ENCODE measurements around the gene ACOT13. TPM values are rescaled to one million over a fixed set of nuclear protein-coding genes. Genes with fewer than 3 reads are reported as not detected.
A peak's percentile ranks its signal among the peaks of the same experiment; 100 is the strongest.
"Not testable (repeated sequence)": the region's sequence is repeated elsewhere in the genome, so short reads cannot be mapped to it uniquely, and the experiment has no call there.

The ACOT13 gene
- total RNA-seq, 1 experiment from 2014 or later: 15.7 TPM

GRCh38 chr6:24690593-24690992 is 23.7 kb downstream of the ACOT13 start:
- Histone ChIP-seq H2AFZ (ENCODE audit: low read length) (no peak overlapping the region), H3K27ac (ENCODE audit: low read length) (no peak overlapping the region), H4K20me1 (ENCODE audit: insufficient read depth, low read depth, low read length) (no peaks in the 10 kb centered on the region), H3K9me2 (replicated peaks; ENCODE audit: insufficient read depth, low read length) (no peaks in the 10 kb centered on the region), H3K27me3 (ENCODE audit: low read length) (no peaks in the 10 kb centered on the region), H3K36me3 (ENCODE audit: insufficient read depth, low read length) (no peaks in the 10 kb centered on the region), H3K9ac (ENCODE audit: low read length) (no peak overlapping the region), H3K4me3 (ENCODE audit: low read length) (no peak overlapping the region), H3K79me2 (ENCODE audit: low read length) (peaks cover 17% of the 10 kb centered on the region; the same call in 1 of the 2 replicates), H3K9me3 (ENCODE audit: low read length) (no peaks in the 10 kb centered on the region), H3K4me2 (ENCODE audit: low read depth, low read length, poor library complexity, severe bottlenecking) (no peak overlapping the region), H3K4me1 (ENCODE audit: low read length) (peaks cover 28% of the 10 kb centered on the region)
- DNase-seq: no peak

DNA sequence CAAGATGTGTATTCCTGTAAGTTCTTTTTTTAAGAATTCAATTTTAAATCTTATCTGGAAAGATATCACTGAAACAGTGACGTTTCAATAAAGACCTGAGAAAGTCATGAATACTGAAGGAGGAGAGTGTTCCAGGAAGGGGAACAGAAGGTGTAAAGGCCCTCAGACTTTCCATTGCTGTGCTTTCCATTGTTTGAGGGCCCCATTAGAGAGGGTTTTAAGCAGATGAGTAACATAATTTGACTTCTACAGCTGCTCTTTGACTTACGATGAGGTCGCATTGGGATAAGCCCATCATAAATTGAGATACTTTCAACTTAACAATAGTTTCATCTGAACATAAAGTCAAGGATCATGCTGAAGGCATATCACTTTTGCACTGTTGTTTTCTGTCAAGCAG is 24.7 kb downstream of the ACOT13 start:
- H3K9me2 ChIP-seq (replicated peaks; ENCODE audit: insufficient read depth, low read length): no peaks in the 10 kb centered on the region
- no peaks in the 10 kb centered on the region for H3K27me3 ChIP-seq (ENCODE audit: low read length)
- no peak overlapping the region for H3K27ac ChIP-seq (ENCODE audit: low read length)
- H3K4me3 ChIP-seq (ENCODE audit: low read length): no peak overlapping the region
- H3K36me3 ChIP-seq (ENCODE audit: insufficient read depth, low read length): no peaks in the 10 kb centered on the region
- H3K9ac ChIP-seq (ENCODE audit: low read length): no peak overlapping the region
- H3K4me1 ChIP-seq (ENCODE audit: low read length): peaks cover 28% of the 10 kb centered on the region
- peaks cover 14% of the 10 kb centered on the region; the same call in 1 of the 2 replicates for H3K79me2 ChIP-seq (ENCODE audit: low read length)
- H2AFZ ChIP-seq (ENCODE audit: low read length): no peak overlapping the region
- H3K9me3 ChIP-seq (ENCODE audit: low read length): no peaks in the 10 kb centered on the region
- H4K20me1 ChIP-seq (ENCODE audit: insufficient read depth, low read depth, low read length): no peaks in the 10 kb centered on the region
- no peak for DNase-seq
- H3K4me2 ChIP-seq (ENCODE audit: low read depth, low read length, poor library complexity, severe bottlenecking): no peak overlapping the region

- no peak overlapping the region for H3K4me3 ChIP-seq (ENCODE audit: low read length)
- no peak overlapping the region for H3K9ac ChIP-seq (ENCODE audit: low read length)
- no peak overlapping the region for H3K27ac ChIP-seq (ENCODE audit: low read length)
- H4K20me1 ChIP-seq (ENCODE audit: insufficient read depth, low read depth, low read length): no peaks in the 10 kb centered on the region
- peaks cover 14% of the 10 kb centered on the region; the same call in 1 of the 2 replicates for H3K79me2 ChIP-seq (ENCODE audit: low read length)
- H3K9me3 ChIP-seq (ENCODE audit: low read length): no peaks in the 10 kb centered on the region
- H3K4me2 ChIP-seq (ENCODE audit: low read depth, low read length, poor library complexity, severe bottlenecking): no peak overlapping the region
- no peak for DNase-seq
- no peak overlapping the region for H2AFZ ChIP-seq (ENCODE audit: low read length)
- H3K27me3 ChIP-seq (ENCODE audit: low read length): no peaks in the 10 kb centered on the region
- no peaks in the 10 kb centered on the region for H3K9me2 ChIP-seq (replicated peaks; ENCODE audit: insufficient read depth, low read length)
- no peaks in the 10 kb centered on the region for H3K36me3 ChIP-seq (ENCODE audit: insufficient read depth, low read length)
- H3K4me1 ChIP-seq (ENCODE audit: low read length): peaks cover 28% of the 10 kb centered on the region
Measured at GRCh38 chr6:24692003-24692402, 25.1 kb downstream of the ACOT13 start.

DNA sequence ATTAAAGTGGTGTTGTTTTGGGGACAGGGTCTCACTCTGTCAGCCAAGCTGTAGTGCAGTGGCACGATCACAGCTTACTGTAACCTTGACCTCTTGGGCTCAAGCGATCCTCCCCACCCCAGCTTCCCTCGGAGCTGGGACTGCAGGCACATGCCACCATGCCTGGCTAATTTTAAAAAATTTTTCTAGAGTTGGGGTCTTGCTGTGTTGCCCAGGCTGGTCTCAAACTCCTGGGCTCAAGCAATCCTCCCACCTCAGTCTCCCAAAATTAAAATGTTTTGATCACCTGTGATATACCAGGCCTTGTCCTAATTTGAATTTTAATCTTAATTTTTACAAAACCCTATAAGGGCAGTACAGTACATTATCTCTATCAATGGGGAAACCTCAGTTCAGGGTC is 25.5 kb downstream of the ACOT13 start:
- no peaks in the 10 kb centered on the region for H3K36me3 ChIP-seq (ENCODE audit: insufficient read depth, low read length)
- H2AFZ ChIP-seq (ENCODE audit: low read length): no peak overlapping the region
- no peak overlapping the region for H3K27ac ChIP-seq (ENCODE audit: low read length)
- no peak overlapping the region for H3K4me2 ChIP-seq (ENCODE audit: low read depth, low read length, poor library complexity, severe bottlenecking)
- DNase-seq: no peak
- peaks cover 28% of the 10 kb centered on the region for H3K4me1 ChIP-seq (ENCODE audit: low read length)
- no peak overlapping the region for H3K9ac ChIP-seq (ENCODE audit: low read length)
- H3K9me3 ChIP-seq (ENCODE audit: low read length): no peaks in the 10 kb centered on the region
- H3K79me2 ChIP-seq (ENCODE audit: low read length): peaks cover 11% of the 10 kb centered on the region; the same call in 1 of the 2 replicates
- no peaks in the 10 kb centered on the region for H3K9me2 ChIP-seq (replicated peaks; ENCODE audit: insufficient read depth, low read length)
- no peak overlapping the region for H3K4me3 ChIP-seq (ENCODE audit: low read length)
- no peaks in the 10 kb centered on the region for H3K27me3 ChIP-seq (ENCODE audit: low read length)
- H4K20me1 ChIP-seq (ENCODE audit: insufficient read depth, low read depth, low read length): no peaks in the 10 kb centered on the region

- Histone ChIP-seq H3K27ac (ENCODE audit: low read length) (no peak overlapping the region), H3K4me1 (ENCODE audit: low read length) (peaks cover 28% of the 10 kb centered on the region), H4K20me1 (ENCODE audit: insufficient read depth, low read depth, low read length) (no peaks in the 10 kb centered on the region), H3K9me3 (ENCODE audit: low read length) (no peaks in the 10 kb centered on the region), H3K9me2 (replicated peaks; ENCODE audit: insufficient read depth, low read length) (no peaks in the 10 kb centered on the region), H2AFZ (ENCODE audit: low read length) (no peak overlapping the region), H3K4me2 (ENCODE audit: low read depth, low read length, poor library complexity, severe bottlenecking) (no peak overlapping the region), H3K79me2 (ENCODE audit: low read length) (peaks cover 11% of the 10 kb centered on the region; the same call in 1 of the 2 replicates), H3K4me3 (ENCODE audit: low read length) (no peak overlapping the region), H3K9ac (ENCODE audit: low read length) (no peak overlapping the region), H3K27me3 (ENCODE audit: low read length) (no peaks in the 10 kb centered on the region), H3K36me3 (ENCODE audit: insufficient read depth, low read length) (no peaks in the 10 kb centered on the region)
- no peak for DNase-seq
Measured at GRCh38 chr6:24692848-24693592, 26.1 kb downstream of the ACOT13 start.

GRCh38 chr6:24694198-24694597 is 27.3 kb downstream of the ACOT13 start:
- DNase-seq: no peak
- Histone ChIP-seq H3K9ac (ENCODE audit: low read length) (no peak overlapping the region), H3K4me1 (ENCODE audit: low read length) (peaks cover 28% of the 10 kb centered on the region), H3K27ac (ENCODE audit: low read length) (peak overlapping the region; percentile 20; the same call in 1 of the 2 replicates), H3K27me3 (ENCODE audit: low read length) (no peaks in the 10 kb centered on the region), H3K9me2 (replicated peaks; ENCODE audit: insufficient read depth, low read length) (no peaks in the 10 kb centered on the region), H3K9me3 (ENCODE audit: low read length) (no peaks in the 10 kb centered on the region), H3K4me3 (ENCODE audit: low read length) (no peak overlapping the region), H2AFZ (ENCODE audit: low read length) (no peak overlapping the region), H4K20me1 (ENCODE audit: insufficient read depth, low read depth, low read length) (no peaks in the 10 kb centered on the region), H3K4me2 (ENCODE audit: low read depth, low read length, poor library complexity, severe bottlenecking) (no peak overlapping the region), H3K79me2 (ENCODE audit: low read length) (peaks cover 11% of the 10 kb centered on the region; the same call in 1 of the 2 replicates), H3K36me3 (ENCODE audit: insufficient read depth, low read length) (no peaks in the 10 kb centered on the region)

DNA sequence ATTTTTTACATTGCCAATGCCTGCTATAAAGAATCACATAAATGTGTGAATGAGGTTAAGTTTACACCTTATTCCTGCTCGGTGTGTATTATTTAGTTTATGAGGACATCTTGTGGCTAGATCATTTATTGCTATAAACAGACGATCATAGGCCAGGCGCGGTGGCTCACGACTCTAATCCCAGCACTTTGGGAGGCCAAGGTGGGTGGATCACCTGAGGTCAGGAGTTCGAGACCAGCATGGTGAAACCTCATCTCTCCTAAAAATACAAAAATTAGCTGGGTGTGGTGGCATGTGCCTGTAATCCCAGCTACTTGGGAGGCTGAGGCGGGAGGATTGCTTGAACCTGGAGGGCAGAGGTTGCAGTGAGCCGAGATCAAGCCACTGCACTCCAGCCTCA is 28.8 kb downstream of the ACOT13 start:
- H3K9me2 ChIP-seq (replicated peaks; ENCODE audit: insufficient read depth, low read length); H3K9ac ChIP-seq (ENCODE audit: low read length); H3K36me3 ChIP-seq (ENCODE audit: insufficient read depth, low read length); H3K79me2 ChIP-seq (ENCODE audit: low read length); H3K4me3 ChIP-seq (ENCODE audit: low read length); H2AFZ ChIP-seq (ENCODE audit: low read length); H3K27ac ChIP-seq (ENCODE audit: low read length); H3K4me2 ChIP-seq (ENCODE audit: low read depth, low read length, poor library complexity, severe bottlenecking); H4K20me1 ChIP-seq (ENCODE audit: insufficient read depth, low read depth, low read length); H3K27me3 ChIP-seq (ENCODE audit: low read length); H3K9me3 ChIP-seq (ENCODE audit: low read length): not testable (repeated sequence)
- H3K4me1 ChIP-seq (ENCODE audit: low read length): peaks cover 19% of the 10 kb centered on the region
- DNase-seq: peak; percentile 81

GRCh38 chr6:24696097-24696496 is 29.2 kb downstream of the ACOT13 start:
- H3K9me3 ChIP-seq (ENCODE audit: low read length): no peaks in the 10 kb centered on the region
- H3K9me2 ChIP-seq (replicated peaks; ENCODE audit: insufficient read depth, low read length): no peaks in the 10 kb centered on the region
- H4K20me1 ChIP-seq (ENCODE audit: insufficient read depth, low read depth, low read length): no peaks in the 10 kb centered on the region
- H3K36me3 ChIP-seq (ENCODE audit: insufficient read depth, low read length): no peaks in the 10 kb centered on the region; the same call in 1 of the 2 replicates
- H3K27ac ChIP-seq (ENCODE audit: low read length): no peak overlapping the region
- DNase-seq: no peak
- H3K4me1 ChIP-seq (ENCODE audit: low read length): peaks cover 18% of the 10 kb centered on the region
- H3K4me3 ChIP-seq (ENCODE audit: low read length): no peak overlapping the region
- H3K27me3 ChIP-seq (ENCODE audit: low read length): no peaks in the 10 kb centered on the region
- peaks cover 6% of the 10 kb centered on the region; the same call in 1 of the 2 replicates for H3K79me2 ChIP-seq (ENCODE audit: low read length)
- H3K9ac ChIP-seq (ENCODE audit: low read length): no peak overlapping the region
- H3K4me2 ChIP-seq (ENCODE audit: low read depth, low read length, poor library complexity, severe bottlenecking): no peak overlapping the region
- H2AFZ ChIP-seq (ENCODE audit: low read length): no peak overlapping the region

Data from Karpas-422 (cell line).